ENCODE data around the gene PROSER3. TPM values are rescaled to one million over a fixed set of nuclear protein-coding genes. Genes with fewer than 3 reads are reported as not detected.

The PROSER3 gene
- 10 to 100 TPM in 5 of 9 donors, 1 to 10 TPM in 4; 4.4 to 18.5 (median 10.2) TPM for total RNA-seq
- 10 to 100 TPM in 2 of 3 donors, 1 to 10 TPM in 1; 7.0 to 27.3 (median 14.7) TPM for polyA plus RNA-seq
- long read RNA-seq, donor 1, partial matches to known transcripts = 0 of 1 reads
- long read RNA-seq, donor 1, other reads (novel, unspliced or antisense) = 0 of 1 reads
- long read RNA-seq, donor 2, partial matches to known transcripts = 0 of 1 reads
- long read RNA-seq, donor 2, other reads (novel, unspliced or antisense) = 0 of 1 reads
- long read RNA-seq, donor 3 = 0 reads
- long read RNA-seq, donor 4 = 0 reads
- long read RNA-seq, donor 5 = 0 reads
- long read RNA-seq, donor 6, partial matches to known transcripts = 0 of 1 reads
- long read RNA-seq, donor 6, other reads (novel, unspliced or antisense) = 1 of 1 reads
- long read RNA-seq, donor 7 = 0 reads
- long read RNA-seq, donor 8 = 0 reads
- long read RNA-seq, donor 9, partial matches to known transcripts = 0 of 1 reads
- long read RNA-seq, donor 9, other reads (novel, unspliced or antisense) = 0 of 1 reads
- long read RNA-seq, donor 10, partial matches to known transcripts = 0 of 1 reads
- long read RNA-seq, donor 10, other reads (novel, unspliced or antisense) = 0 of 1 reads

DNA sequence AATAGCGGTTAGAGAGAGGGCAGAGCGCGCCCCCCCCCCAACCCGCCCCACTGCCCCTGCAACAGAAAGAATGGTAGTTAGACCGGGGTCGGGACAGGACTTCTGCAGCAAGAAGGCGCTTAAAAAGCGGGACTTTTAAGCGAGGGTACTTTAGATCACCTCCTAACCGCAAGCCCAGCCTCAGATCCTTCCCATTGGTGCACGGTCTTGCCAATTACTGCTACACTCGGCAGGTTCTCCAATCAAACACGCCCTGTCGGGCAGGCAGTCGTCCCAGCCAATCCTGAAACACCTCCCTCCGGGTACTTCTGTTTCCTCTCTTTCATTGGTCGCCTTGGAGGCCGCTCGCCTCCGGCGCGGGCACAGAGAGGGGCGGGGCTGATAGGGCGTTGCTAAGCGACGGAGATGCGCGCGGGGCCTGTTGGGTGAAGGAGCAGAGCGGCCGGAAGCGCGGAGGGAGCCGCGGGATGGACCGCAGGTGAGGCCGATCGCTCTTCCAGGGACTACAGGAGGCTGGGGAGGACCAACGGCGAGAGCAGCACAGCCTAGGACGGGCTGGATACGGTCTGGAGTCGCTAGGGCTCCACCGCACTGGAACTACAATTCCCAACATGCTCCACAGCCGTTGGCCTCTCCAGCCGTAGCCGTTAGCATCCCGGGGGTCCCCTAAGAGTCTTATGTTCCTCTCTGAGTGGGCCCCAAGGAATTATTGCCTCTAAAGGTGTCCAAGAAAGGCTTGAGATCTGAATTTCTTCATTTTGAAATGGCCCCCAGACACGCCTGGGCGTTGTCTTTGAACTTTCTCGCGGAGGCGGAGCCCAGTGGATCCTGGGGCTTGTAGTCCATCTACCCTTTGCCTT, at the start of gene PROSER3:
Gene PROSER3 (plus strand): TSS at position 428 of the 860 bp plus-strand sequence. CDS start 40 bp downstream, at position 468.
- WGBS, 4 donors = 0 to 1% (median 0%) methylated on average over 26 to 53 of the region's 53 CpGs
- intact Hi-C loops (cut with DNase I) = no loop called here
- no peaks in the 10 kb centered on the region for H3K27me3 ChIP-seq
- H3K4me3 ChIP-seq = peak within 1 kb of the TSS; percentile 62 to 89 (median 72)
- no peaks in the 10 kb centered on the region for H3K9me3 ChIP-seq (replicated peaks in 1 of 3)
- peak; percentile 50 to 74 for TF ChIP-seq POLR2A (IDR thresholded peaks at IDR 0.05)
- TF ChIP-seq, protein P1, sequence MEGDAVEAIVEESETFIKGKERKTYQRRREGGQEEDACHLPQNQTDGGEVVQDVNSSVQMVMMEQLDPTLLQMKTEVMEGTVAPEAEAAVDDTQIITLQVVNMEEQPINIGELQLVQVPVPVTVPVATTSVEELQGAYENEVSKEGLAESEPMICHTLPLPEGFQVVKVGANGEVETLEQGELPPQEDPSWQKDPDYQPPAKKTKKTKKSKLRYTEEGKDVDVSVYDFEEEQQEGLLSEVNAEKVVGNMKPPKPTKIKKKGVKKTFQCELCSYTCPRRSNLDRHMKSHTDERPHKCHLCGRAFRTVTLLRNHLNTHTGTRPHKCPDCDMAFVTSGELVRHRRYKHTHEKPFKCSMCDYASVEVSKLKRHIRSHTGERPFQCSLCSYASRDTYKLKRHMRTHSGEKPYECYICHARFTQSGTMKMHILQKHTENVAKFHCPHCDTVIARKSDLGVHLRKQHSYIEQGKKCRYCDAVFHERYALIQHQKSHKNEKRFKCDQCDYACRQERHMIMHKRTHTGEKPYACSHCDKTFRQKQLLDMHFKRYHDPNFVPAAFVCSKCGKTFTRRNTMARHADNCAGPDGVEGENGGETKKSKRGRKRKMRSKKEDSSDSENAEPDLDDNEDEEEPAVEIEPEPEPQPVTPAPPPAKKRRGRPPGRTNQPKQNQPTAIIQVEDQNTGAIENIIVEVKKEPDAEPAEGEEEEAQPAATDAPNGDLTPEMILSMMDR (IDR thresholded peaks at IDR 0.05) = no peak
- peak; percentile 98 to 100 (median 99) for DNase-seq
- peaks cover 33 to 35% of the 10 kb centered on the region in 2 donors for H3K4me1 ChIP-seq (replicated peaks in 1 of 2)
- peaks cover 0 to 22% of the 10 kb centered on the region in 2 donors for H3K36me3 ChIP-seq (replicated peaks in 1 of 2)
- peak within 1 kb of the TSS; percentile 91 to 97 (median 96) for H3K27ac ChIP-seq

DNA sequence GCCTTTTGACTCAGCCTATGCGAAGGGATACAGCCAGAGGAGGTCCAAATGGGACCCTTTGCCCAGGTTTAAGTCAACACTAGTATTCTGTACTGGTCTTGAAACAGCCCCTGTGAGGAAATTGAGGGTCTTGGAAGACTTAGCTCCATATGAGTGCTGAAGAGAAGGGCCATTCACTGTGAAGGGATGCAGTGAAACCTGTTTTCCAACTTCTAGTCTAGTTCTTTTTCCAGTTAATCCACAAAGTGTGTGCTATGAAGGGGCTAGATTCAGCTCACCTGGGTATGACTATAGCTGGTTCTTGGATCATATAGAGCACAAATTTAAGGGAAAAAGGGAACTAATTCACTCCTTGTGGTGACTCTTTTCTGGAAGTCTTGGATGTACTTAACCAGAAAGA, 49.6 kb upstream of the PROSER3 start:
- TF ChIP-seq, protein P1 (IDR thresholded peaks at IDR 0.05) = no peak
- no peak for TF ChIP-seq POLR2A (IDR thresholded peaks at IDR 0.05)
- Histone ChIP-seq H3K27me3 (no peaks in the 10 kb centered on the region), H3K4me3 (no peak overlapping the region), H3K9me3 (replicated peaks in 1 of 3) (no peaks in the 10 kb centered on the region), H3K36me3 (replicated peaks in 1 of 2) (no peaks in the 10 kb centered on the region), H3K27ac (no peak overlapping the region), H3K4me1 (replicated peaks in 1 of 2) (no peaks in the 10 kb centered on the region)
- 63 to 100% (median 83%) methylated on average over 1 of the region's 1 CpG for WGBS, 4 donors
- DNase-seq = no peak
- intact Hi-C loops (cut with DNase I) = loop anchor here in 1 of 2 donors (10.0 kb wide), 1 partner anchor 106 kb away; the partner anchor contains the start of gene PRODH2

DNA sequence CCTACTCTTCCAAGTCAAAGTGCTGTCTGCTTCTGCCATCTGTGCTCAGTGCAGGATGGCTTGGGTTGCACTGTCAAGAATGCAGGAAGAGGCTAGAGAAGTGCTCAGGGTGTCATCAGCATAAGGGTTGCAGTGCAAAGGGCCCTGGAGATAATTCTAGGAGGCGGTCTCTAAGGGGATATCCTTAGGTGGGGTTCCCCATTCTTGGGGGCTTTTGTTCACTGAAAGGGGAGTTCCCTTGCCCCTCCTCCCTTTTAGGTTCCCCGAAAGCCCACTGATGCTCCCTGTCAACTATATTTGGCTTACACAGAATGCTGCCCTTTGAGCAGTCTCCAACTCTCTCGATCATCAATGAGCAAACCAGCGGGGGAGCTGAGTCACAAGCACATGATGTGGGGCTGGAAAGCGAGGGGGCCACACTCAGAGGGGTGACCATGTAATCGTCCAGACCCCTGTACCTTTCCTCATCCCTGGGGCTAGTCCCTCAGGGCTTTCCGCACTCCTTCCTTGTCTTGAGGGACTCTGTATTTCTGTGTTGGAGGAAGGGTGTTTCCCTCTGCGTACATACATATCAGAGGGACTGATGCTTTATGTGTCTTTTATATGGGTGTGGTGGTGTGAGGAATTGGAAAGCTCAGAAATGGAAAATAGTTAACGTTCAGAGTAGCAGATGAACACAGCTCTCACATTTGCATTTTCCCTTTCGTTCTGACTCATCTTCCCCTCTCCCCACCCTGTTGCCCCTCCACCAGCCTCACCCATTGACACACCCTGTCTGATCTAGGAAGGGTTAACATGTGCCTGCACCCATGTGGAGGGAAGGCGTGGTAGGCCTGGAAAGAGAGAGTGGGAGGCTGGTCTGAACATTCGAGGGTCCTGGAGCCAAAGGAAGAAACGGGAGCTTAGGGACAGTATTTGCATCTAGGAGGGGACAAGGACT, 46.9 kb upstream of the PROSER3 start:
- Histone ChIP-seq H3K36me3 (replicated peaks in 1 of 2) (no peaks in the 10 kb centered on the region), H3K4me3 (no peak overlapping the region), H3K27me3 (no peaks in the 10 kb centered on the region), H3K27ac (no peak overlapping the region), H3K4me1 (replicated peaks in 1 of 2) (peaks cover 4 to 6% of the 10 kb centered on the region in 2 donors), H3K9me3 (replicated peaks in 1 of 3) (no peaks in the 10 kb centered on the region)
- DNase-seq = no peak
- intact Hi-C loops (cut with DNase I) = loop anchor here in 1 of 2 donors (10.0 kb wide), 1 partner anchor 166 kb away; the partner anchor contains the start of gene TMEM147
- 54 to 63% (median 56%) methylated on average over 12 to 13 of the region's 13 CpGs for WGBS, 4 donors
- TF ChIP-seq, protein P1 (IDR thresholded peaks at IDR 0.05) = no peak
- no peak for TF ChIP-seq POLR2A (IDR thresholded peaks at IDR 0.05)

All from adrenal gland (tissue), 19 donors.